Ishikawa (cell line): ENCODE data around the gene RLN3.

ENCODE experiments used
- CEBPB ChIP-seq: IDR thresholded peaks from 2 replicates; pipeline ENCODE4 v1.6.1; 2012
- CREB1 ChIP-seq: IDR thresholded peaks from 2 replicates; pipeline ENCODE4 v1.6.1; 2012; ENCODE audit warnings: low read depth
- EGR1 ChIP-seq: IDR thresholded peaks from 2 replicates; pipeline ENCODE4 v1.6.1; 2012
- EP300 ChIP-seq: IDR thresholded peaks from 2 replicates; pipeline ENCODE4 v1.6.1; 2012; ENCODE audit warnings: borderline replicate concordance
- FOXM1 ChIP-seq: IDR thresholded peaks from 2 replicates; pipeline ENCODE4 v1.6.1; 2012; ENCODE audit warnings: low read depth, borderline replicate concordance
- MAX ChIP-seq: IDR thresholded peaks from 2 replicates; pipeline ENCODE4 v1.6.1; 2012
- NFIC ChIP-seq: IDR thresholded peaks from 2 replicates; pipeline ENCODE4 v1.6.1; 2012
- RAD21 ChIP-seq: IDR thresholded peaks from 2 replicates; pipeline ENCODE4 v1.6.1; 2012; ENCODE audit warnings: low read depth
- REST ChIP-seq: IDR thresholded peaks from 2 replicates; pipeline ENCODE4 v1.6.1; 2012; ENCODE audit warnings: low read depth, mild to moderate bottlenecking
- TAF1 ChIP-seq: IDR thresholded peaks from 2 replicates; pipeline ENCODE4 v1.6.1; 2012; ENCODE audit warnings: low read depth, mild to moderate bottlenecking
- TEAD4 ChIP-seq: IDR thresholded peaks from 2 replicates; pipeline ENCODE4 v1.6.1; 2012
- USF1 ChIP-seq: IDR thresholded peaks from 2 replicates; pipeline ENCODE4 v1.6.1; 2012
- YY1 ChIP-seq: IDR thresholded peaks from 2 replicates; pipeline ENCODE4 v1.6.1; 2012; ENCODE audit warnings: low read depth
- ZBTB7A ChIP-seq: IDR thresholded peaks from 2 replicates; pipeline ENCODE4 v1.6.1; 2012; ENCODE audit warnings: low read depth

- TF ChIP-seq RAD21 (no peak), TEAD4 (no peak), MAX (no peak), EGR1 (no peak), TAF1 (no peak), REST (no peak), CREB1 (no peak), EP300 (no peak), ZBTB7A (no peak), USF1 (no peak), CEBPB (no peak), YY1 (no peak), FOXM1 (no peak), NFIC (no peak)
These were observed 31.8 kb downstream of the RLN3 start for GRCh38 chr19:14059652-14060155.
